Stomach (tissue), 4 donors: ENCODE data around the gene KAT2A.

Source experiments
- POLR2A ChIP-seq, 4 donors: fragments of 450-650 bp; IDR thresholded peaks; one replicate each; pipeline ENCODE4 v1.6.1; 2016; ENCODE audit warnings: antibody characterized with exemption in 4 of 4, control low read depth in 2 of 4, mild to moderate bottlenecking in 1 of 4, moderate library complexity in 1 of 4
- POLR2AphosphoS5 ChIP-seq, 3 donors: sonication (generic); formaldehyde crosslinking; IDR thresholded peaks; one replicate each; pipeline ENCODE4 v1.6.1; 2016; ENCODE audit warnings: antibody characterized with exemption in 3 of 3

DNA sequence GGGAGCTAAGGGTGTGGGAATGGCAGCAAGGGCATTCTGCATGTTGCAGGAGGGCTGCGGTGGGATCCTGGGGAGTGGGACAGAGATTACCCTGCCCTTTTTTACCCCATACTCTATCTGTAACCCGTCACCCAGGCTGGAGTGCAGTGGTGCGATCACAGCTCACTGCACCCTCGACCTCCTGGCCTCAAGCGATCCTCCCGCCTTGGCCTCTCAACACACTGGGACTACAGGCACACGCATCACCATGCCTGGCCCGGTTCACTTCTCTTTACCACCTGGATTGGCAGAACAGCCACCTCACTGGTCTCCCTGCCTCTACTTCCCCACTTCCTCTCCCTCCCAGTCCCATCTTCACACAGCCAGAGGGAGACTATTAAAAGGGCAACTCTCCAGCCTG is 32.4 kb downstream of the KAT2A start:
- TF ChIP-seq POLR2AphosphoS5 (IDR thresholded peaks at IDR 0.05) (no peak), POLR2A (IDR thresholded peaks at IDR 0.05) (no peak)
